WTC11 (cell line): ENCODE data around the gene STUM. TPM values are rescaled to one million over a fixed set of nuclear protein-coding genes. Genes with fewer than 3 reads are reported as not detected.

ENCODE experiments used
- ATAC-seq: fragments of 200-7000 bp; cut with Tn5 transposase; 2 replicates; pipeline ENCODE4 v1.10.0; 2021; ENCODE audit warnings: mild to moderate bottlenecking, moderate library complexity
- CTCF ChIA-PET: fragments of 300-600 bp; sonication (Branson Sonifier 250); formaldehyde crosslinking; loops from one replicate; lab custom pipeline; 2021; ENCODE audit warnings: antibody characterized with exemption; lab: Charles Lee
- POLR2A ChIA-PET: fragments of 350-600 bp; sonication (Branson Sonifier 250); formaldehyde crosslinking; loops from one replicate; lab custom pipeline; 2021; ENCODE audit warnings: antibody characterized with exemption; lab: Charles Lee
- DNase-seq: peaks from one replicate; pipeline ENCODE4 v3.0.0; 2021; ENCODE audit warnings: low spot score
- H3K27ac Mint-ChIP-seq: 2 replicates; pipeline ENCODE4 v1.8.0; 2021; ENCODE audit warnings: mixed read lengths
- H3K27me3 Mint-ChIP-seq: 2 replicates; pipeline ENCODE4 v1.8.0; 2021; ENCODE audit warnings: low read depth, mild to moderate bottlenecking, moderate library complexity, mixed read lengths
- H3K36me3 Mint-ChIP-seq: 2 replicates; pipeline ENCODE4 v1.8.0; 2021; ENCODE audit warnings: mixed read lengths
- H3K4me1 Mint-ChIP-seq: 2 replicates; pipeline ENCODE4 v1.8.0; 2022; ENCODE audit warnings: mixed read lengths
- H3K4me3 Mint-ChIP-seq: 2 replicates; pipeline ENCODE4 v1.8.0; 2021; ENCODE audit warnings: mild to moderate bottlenecking, moderate library complexity, mixed read lengths
- H3K9me3 Mint-ChIP-seq: 2 replicates; pipeline ENCODE4 v1.8.0; 2021; ENCODE audit warnings: mixed read lengths
- CREB1 ChIP-seq: sonication (generic); formaldehyde crosslinking; IDR thresholded peaks from 2 replicates; pipeline ENCODE4 v1.8.0; 2023; ENCODE audit warnings: mild to moderate bottlenecking, missing genetic modification reagents
- ELF4 ChIP-seq: sonication (generic); formaldehyde crosslinking; IDR thresholded peaks from 2 replicates; pipeline ENCODE4 v1.8.1; 2022; ENCODE audit warnings: low read depth, mild to moderate bottlenecking, moderate library complexity, missing genetic modification reagents
- FOXJ3 ChIP-seq: sonication (generic); formaldehyde crosslinking; IDR thresholded peaks from 2 replicates; pipeline ENCODE4 v1.9.0; 2021; ENCODE audit warnings: missing genetic modification reagents, mild to moderate bottlenecking, borderline replicate concordance
- FOXK1 ChIP-seq: sonication (generic); formaldehyde crosslinking; IDR thresholded peaks from 2 replicates; pipeline ENCODE4 v1.8.0; 2022; ENCODE audit warnings: mild to moderate bottlenecking, moderate library complexity, missing genetic modification reagents
- NFATC4 ChIP-seq: fragments of 250-450 bp; sonication (Bioruptor Pico); IDR thresholded peaks from 2 replicates; pipeline ENCODE4 v1.9.0; 2021; ENCODE audit warnings: mild to moderate bottlenecking
- NR1H2 ChIP-seq: sonication (generic); formaldehyde crosslinking; IDR thresholded peaks from 2 replicates; pipeline ENCODE4 v1.9.0; 2021; ENCODE audit warnings: mild to moderate bottlenecking, moderate library complexity, missing genetic modification reagents
- SMAD3 ChIP-seq: sonication (generic); formaldehyde crosslinking; IDR thresholded peaks from 2 replicates; pipeline ENCODE4 v1.8.0; 2022; ENCODE audit warnings: missing genetic modification reagents, mild to moderate bottlenecking, borderline replicate concordance
- TCF7 ChIP-seq: sonication (generic); formaldehyde crosslinking; IDR thresholded peaks from 2 replicates; pipeline ENCODE4 v1.8.0; 2022; ENCODE audit warnings: mild to moderate bottlenecking, low read depth, missing genetic modification reagents, moderate library complexity
- ZNF219 ChIP-seq: sonication (generic); formaldehyde crosslinking; IDR thresholded peaks from 2 replicates; pipeline ENCODE4 v1.8.0; 2023; ENCODE audit warnings: missing genetic modification reagents, mild to moderate bottlenecking, borderline replicate concordance
- ZNF232 ChIP-seq: sonication (generic); formaldehyde crosslinking; IDR thresholded peaks from 2 replicates; pipeline ENCODE4 v1.8.0; 2022; ENCODE audit warnings: mild to moderate bottlenecking, missing genetic modification reagents
- ZNF416 ChIP-seq: fragments of 250-450 bp; sonication (Bioruptor Pico); IDR thresholded peaks from 2 replicates; pipeline ENCODE4 v1.9.0; 2021; ENCODE audit warnings: mild to moderate bottlenecking, inconsistent platforms
- total RNA-seq: library from RNA; stranded (reverse); gene quantifications from 3 replicates; pipeline ENCODE4 v1.2.3, GENCODE V29; 2021
- TF ChIP-seq, protein P1 (sequence below): sonication (generic); formaldehyde crosslinking; IDR thresholded peaks from 2 replicates; pipeline ENCODE4 v1.8.1; 2023; ENCODE audit warnings: mild to moderate bottlenecking, missing genetic modification reagents, moderate library complexity
- TF ChIP-seq, protein P2 (sequence below): fragments of 200-600 bp; IDR thresholded peaks from 2 replicates; pipeline ENCODE4 v1.8.0; 2022; ENCODE audit warnings: antibody characterized with exemption
- TF ChIP-seq, protein P3 (sequence below): sonication (generic); formaldehyde crosslinking; IDR thresholded peaks from 2 replicates; pipeline ENCODE4 v1.8.0; 2022; ENCODE audit warnings: mild to moderate bottlenecking, missing genetic modification reagents
- TF ChIP-seq, protein P4 (sequence below): sonication (generic); formaldehyde crosslinking; IDR thresholded peaks from 2 replicates; pipeline ENCODE4 v1.8.0; 2022; ENCODE audit warnings: mild to moderate bottlenecking, missing genetic modification reagents
- TF ChIP-seq, protein P5 (sequence below): fragments of 250-450 bp; sonication (Bioruptor Pico); IDR thresholded peaks from 2 replicates; pipeline ENCODE4 v1.9.0; 2021; ENCODE audit warnings: mild to moderate bottlenecking, borderline replicate concordance
- TF ChIP-seq, protein P6 (sequence below): fragments of 250-450 bp; sonication (Bioruptor Pico); IDR thresholded peaks from 2 replicates; pipeline ENCODE4 v1.9.0; 2021; ENCODE audit warnings: mild to moderate bottlenecking
- TF ChIP-seq, protein P7 (sequence below): sonication (generic); formaldehyde crosslinking; IDR thresholded peaks from 2 replicates; pipeline ENCODE4 v1.8.1; 2022; ENCODE audit warnings: low read depth, mild to moderate bottlenecking, moderate library complexity, missing genetic modification reagents, borderline replicate concordance

The STUM gene
- total RNA-seq, 1 experiment from 2014 or later, result 2.5 TPM

DNA sequence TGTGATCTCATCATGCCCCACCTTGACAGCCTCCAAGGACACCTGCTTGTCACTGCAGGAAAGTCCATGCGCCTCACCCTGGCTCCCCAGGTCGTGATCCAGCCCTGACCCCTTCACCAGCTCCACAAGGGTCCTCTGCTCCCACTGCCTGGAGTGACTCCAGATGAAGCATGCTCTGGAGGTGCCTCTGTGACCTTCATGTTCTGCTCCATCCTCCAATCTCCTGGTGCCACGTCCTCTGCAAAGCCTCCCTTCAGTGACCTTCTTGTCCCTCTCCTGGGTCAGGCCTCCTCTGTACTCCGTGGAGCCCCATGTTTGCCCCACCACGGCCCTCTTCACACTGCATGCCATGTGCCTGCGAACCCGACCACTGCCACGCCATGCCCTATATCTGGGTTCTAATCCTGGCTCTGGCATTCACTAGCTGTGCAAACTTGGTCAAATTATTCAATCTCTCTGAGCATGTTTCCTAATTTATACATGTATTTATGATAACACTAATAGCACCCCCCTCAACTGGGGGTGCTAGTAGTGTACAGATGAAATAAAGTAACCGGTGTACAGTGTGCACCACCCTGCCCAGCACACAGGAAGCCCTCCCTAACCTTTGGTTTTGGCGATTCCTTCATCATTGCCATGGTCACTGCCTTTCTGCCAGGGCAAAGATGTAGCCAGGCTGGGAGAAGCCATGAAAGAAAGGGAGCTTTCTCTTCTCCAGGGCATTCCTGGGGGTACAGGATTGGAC, 77.4 kb downstream of the STUM start (continued):
- TF ChIP-seq CREB1 (CRISPR knock-in tag) (no peak), FOXJ3 (CRISPR knock-in tag) (no peak), ZNF416 (CRISPR knock-in tag) (no peak)

DNA sequence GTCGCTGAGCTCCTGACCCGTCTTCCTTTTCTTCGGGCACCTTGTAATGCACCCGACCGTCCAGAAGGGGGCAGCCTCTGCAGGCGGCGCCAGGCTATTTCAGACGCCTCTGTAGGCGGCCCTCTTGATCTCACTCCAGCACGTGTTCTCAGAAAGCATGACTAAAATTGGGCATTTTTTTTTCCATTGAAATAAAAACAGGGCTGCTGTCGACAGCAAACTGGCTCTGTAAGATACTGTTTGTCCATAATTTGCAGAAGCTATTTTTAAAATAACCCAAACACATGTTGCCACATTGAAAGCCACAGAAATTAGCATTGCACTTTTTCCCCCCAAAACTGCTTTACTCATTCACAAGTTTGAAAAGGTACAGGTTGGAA, 78.0 kb downstream of the STUM start:
- TF ChIP-seq, protein P1, sequence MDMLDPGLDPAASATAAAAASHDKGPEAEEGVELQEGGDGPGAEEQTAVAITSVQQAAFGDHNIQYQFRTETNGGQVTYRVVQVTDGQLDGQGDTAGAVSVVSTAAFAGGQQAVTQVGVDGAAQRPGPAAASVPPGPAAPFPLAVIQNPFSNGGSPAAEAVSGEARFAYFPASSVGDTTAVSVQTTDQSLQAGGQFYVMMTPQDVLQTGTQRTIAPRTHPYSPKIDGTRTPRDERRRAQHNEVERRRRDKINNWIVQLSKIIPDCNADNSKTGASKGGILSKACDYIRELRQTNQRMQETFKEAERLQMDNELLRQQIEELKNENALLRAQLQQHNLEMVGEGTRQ (CRISPR knock-in tag), result peak; percentile 50; the same call in 1 of the 2 replicates
- TF ChIP-seq, protein P2, sequence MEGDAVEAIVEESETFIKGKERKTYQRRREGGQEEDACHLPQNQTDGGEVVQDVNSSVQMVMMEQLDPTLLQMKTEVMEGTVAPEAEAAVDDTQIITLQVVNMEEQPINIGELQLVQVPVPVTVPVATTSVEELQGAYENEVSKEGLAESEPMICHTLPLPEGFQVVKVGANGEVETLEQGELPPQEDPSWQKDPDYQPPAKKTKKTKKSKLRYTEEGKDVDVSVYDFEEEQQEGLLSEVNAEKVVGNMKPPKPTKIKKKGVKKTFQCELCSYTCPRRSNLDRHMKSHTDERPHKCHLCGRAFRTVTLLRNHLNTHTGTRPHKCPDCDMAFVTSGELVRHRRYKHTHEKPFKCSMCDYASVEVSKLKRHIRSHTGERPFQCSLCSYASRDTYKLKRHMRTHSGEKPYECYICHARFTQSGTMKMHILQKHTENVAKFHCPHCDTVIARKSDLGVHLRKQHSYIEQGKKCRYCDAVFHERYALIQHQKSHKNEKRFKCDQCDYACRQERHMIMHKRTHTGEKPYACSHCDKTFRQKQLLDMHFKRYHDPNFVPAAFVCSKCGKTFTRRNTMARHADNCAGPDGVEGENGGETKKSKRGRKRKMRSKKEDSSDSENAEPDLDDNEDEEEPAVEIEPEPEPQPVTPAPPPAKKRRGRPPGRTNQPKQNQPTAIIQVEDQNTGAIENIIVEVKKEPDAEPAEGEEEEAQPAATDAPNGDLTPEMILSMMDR, result peak; percentile 98
- 0 out of 2 replicates have a peak, but pooled peaks have one; percentile 15 for TF ChIP-seq SMAD3
- TF ChIP-seq ZNF416 (CRISPR knock-in tag), result no peak
- TF ChIP-seq ZNF232, result 0 out of 2 replicates have a peak, but pooled peaks have one; percentile 44
- TF ChIP-seq, protein P3, sequence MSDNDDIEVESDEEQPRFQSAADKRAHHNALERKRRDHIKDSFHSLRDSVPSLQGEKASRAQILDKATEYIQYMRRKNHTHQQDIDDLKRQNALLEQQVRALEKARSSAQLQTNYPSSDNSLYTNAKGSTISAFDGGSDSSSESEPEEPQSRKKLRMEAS (CRISPR knock-in tag), result peak; percentile 93
- TF ChIP-seq, protein P4, sequence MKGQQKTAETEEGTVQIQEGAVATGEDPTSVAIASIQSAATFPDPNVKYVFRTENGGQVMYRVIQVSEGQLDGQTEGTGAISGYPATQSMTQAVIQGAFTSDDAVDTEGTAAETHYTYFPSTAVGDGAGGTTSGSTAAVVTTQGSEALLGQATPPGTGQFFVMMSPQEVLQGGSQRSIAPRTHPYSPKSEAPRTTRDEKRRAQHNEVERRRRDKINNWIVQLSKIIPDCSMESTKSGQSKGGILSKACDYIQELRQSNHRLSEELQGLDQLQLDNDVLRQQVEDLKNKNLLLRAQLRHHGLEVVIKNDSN, result peak; percentile 65; the same call in 1 of the 2 replicates
- TF ChIP-seq, protein P5, sequence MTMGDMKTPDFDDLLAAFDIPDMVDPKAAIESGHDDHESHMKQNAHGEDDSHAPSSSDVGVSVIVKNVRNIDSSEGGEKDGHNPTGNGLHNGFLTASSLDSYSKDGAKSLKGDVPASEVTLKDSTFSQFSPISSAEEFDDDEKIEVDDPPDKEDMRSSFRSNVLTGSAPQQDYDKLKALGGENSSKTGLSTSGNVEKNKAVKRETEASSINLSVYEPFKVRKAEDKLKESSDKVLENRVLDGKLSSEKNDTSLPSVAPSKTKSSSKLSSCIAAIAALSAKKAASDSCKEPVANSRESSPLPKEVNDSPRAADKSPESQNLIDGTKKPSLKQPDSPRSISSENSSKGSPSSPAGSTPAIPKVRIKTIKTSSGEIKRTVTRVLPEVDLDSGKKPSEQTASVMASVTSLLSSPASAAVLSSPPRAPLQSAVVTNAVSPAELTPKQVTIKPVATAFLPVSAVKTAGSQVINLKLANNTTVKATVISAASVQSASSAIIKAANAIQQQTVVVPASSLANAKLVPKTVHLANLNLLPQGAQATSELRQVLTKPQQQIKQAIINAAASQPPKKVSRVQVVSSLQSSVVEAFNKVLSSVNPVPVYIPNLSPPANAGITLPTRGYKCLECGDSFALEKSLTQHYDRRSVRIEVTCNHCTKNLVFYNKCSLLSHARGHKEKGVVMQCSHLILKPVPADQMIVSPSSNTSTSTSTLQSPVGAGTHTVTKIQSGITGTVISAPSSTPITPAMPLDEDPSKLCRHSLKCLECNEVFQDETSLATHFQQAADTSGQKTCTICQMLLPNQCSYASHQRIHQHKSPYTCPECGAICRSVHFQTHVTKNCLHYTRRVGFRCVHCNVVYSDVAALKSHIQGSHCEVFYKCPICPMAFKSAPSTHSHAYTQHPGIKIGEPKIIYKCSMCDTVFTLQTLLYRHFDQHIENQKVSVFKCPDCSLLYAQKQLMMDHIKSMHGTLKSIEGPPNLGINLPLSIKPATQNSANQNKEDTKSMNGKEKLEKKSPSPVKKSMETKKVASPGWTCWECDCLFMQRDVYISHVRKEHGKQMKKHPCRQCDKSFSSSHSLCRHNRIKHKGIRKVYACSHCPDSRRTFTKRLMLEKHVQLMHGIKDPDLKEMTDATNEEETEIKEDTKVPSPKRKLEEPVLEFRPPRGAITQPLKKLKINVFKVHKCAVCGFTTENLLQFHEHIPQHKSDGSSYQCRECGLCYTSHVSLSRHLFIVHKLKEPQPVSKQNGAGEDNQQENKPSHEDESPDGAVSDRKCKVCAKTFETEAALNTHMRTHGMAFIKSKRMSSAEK (CRISPR knock-in tag), result no peak
- TF ChIP-seq, all 79 proteins: peak for 6

DNA sequence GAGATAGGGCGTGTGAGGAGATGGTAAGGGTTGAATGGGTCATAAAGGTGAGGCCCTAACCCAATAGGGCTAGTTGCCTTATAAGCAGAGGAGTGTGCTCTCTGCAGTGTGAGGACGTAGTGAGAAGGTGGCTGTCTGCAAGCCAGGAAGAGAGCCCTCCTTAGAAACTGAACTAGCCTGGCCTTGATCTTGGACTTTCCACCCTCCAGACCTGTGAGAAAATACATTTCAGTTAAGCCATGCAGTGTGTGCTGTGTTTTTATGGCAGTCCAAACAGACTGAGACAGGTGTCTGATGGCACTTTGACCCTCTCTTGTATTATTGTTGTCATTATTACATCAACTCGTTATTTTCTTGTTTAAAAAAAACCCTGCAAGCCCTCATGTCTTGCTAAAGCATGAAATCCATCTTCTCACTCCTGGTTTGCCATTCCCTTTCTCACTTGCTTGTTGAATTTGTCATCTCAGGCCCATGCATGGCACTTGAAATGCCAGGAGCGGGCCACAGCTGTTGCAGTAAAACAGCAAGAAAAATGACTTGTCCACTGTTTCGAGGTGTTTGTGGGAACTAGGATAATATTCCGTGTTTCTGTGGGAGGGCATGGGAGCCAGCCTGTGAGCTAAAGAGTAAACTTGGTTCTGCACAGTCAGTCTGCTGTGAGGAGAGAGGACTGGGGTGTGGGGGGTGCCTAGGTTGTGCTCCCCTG, 78.6 kb downstream of the STUM start:
- POLR2A ChIA-PET, result no interaction called here
- Mint-ChIP-seq H3K36me3 (peaks cover 5% of the 10 kb centered on the region; the same call in 1 of the 2 replicates), H3K4me3 (no peak overlapping the region), H3K9me3 (peaks cover 5% of the 10 kb centered on the region), H3K4me1 (no peaks in the 10 kb centered on the region), H3K27ac (no peak overlapping the region), H3K27me3 (peaks cover 35% of the 10 kb centered on the region)
- ATAC-seq (no peak), DNase-seq (no peak)
- CTCF ChIA-PET, result interaction anchor here (0.8 to 2.0 kb wide), 28 partner anchors 8 to 383 kb away, joined by 3 to 45 read pairs (median 7); partner anchors contain the start of genes PARP1 and STUM
- TF ChIP-seq TCF7 (no peak), FOXK1 (CRISPR knock-in tag) (no peak), ZNF219 (CRISPR knock-in tag) (no peak), NFATC4 (no peak), NR1H2 (no peak), ELF4 (no peak)
- TF ChIP-seq, protein P6, sequence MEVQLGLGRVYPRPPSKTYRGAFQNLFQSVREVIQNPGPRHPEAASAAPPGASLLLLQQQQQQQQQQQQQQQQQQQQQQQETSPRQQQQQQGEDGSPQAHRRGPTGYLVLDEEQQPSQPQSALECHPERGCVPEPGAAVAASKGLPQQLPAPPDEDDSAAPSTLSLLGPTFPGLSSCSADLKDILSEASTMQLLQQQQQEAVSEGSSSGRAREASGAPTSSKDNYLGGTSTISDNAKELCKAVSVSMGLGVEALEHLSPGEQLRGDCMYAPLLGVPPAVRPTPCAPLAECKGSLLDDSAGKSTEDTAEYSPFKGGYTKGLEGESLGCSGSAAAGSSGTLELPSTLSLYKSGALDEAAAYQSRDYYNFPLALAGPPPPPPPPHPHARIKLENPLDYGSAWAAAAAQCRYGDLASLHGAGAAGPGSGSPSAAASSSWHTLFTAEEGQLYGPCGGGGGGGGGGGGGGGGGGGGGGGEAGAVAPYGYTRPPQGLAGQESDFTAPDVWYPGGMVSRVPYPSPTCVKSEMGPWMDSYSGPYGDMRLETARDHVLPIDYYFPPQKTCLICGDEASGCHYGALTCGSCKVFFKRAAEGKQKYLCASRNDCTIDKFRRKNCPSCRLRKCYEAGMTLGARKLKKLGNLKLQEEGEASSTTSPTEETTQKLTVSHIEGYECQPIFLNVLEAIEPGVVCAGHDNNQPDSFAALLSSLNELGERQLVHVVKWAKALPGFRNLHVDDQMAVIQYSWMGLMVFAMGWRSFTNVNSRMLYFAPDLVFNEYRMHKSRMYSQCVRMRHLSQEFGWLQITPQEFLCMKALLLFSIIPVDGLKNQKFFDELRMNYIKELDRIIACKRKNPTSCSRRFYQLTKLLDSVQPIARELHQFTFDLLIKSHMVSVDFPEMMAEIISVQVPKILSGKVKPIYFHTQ (CRISPR knock-in tag), result no peak
- TF ChIP-seq, protein P7, sequence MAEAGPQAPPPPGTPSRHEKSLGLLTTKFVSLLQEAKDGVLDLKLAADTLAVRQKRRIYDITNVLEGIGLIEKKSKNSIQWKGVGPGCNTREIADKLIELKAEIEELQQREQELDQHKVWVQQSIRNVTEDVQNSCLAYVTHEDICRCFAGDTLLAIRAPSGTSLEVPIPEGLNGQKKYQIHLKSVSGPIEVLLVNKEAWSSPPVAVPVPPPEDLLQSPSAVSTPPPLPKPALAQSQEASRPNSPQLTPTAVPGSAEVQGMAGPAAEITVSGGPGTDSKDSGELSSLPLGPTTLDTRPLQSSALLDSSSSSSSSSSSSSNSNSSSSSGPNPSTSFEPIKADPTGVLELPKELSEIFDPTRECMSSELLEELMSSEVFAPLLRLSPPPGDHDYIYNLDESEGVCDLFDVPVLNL (CRISPR knock-in tag), result no peak

More for the DNA sequence above, 78.0 kb downstream of the STUM start:
- CTCF ChIA-PET, result interaction anchor here (0.5 to 2.0 kb wide), 99 partner anchors 9 to 559 kb away, joined by 3 to 45 read pairs (median 4); partner anchors contain the start of genes COQ8A, ITPKB, PARP1 and PSEN2
- no peaks in the 10 kb centered on the region for H3K4me1 Mint-ChIP-seq
- peaks cover 5% of the 10 kb centered on the region; the same call in 1 of the 2 replicates for H3K36me3 Mint-ChIP-seq
- H3K4me3 Mint-ChIP-seq, result no peak overlapping the region
- peak; percentile 84 for DNase-seq
- peaks cover 5% of the 10 kb centered on the region for H3K9me3 Mint-ChIP-seq
- POLR2A ChIA-PET, result interaction anchor here (0.9 kb wide), 1 partner anchor 11 kb away, joined by 3 read pairs; no protein-coding TSS in a partner anchor
- H3K27ac Mint-ChIP-seq, result no peak overlapping the region
- H3K27me3 Mint-ChIP-seq, result peaks cover 35% of the 10 kb centered on the region
- ATAC-seq, result peak; percentile 92
